K562 (cell line): ENCODE measurements around the gene SCYGR8. TPM values are rescaled to one million over a fixed set of nuclear protein-coding genes. Genes with fewer than 3 reads are reported as not detected.

Experiments used
- ATAC-seq: fragments of 200-7000 bp; cut with Tn5 transposase; 3 replicates; pipeline ENCODE4 v1.9.1; 2020; ENCODE audit warnings: moderate library complexity
- BruUV-seq: library from RNA; stranded (reverse); fragments of 400-500 nt; replicated peaks from 2 replicates; lab custom pipeline; 2021; lab: Mats Ljungman, UMichigan
- CTCF ChIA-PET: fragments of 300-600 bp; formaldehyde crosslinking; extraction: SDS; loops from one replicate; lab custom pipeline; 2021; ENCODE audit warnings: low intra/inter-chr PET ratio; lab: Yijun Ruan, JAX
- POLR2A ChIA-PET: fragments of 300-600, 350-650 bp; sonication (Branson Sonifier 250); formaldehyde crosslinking; extraction: SDS; loops from one replicate; lab custom pipeline; 2021; ENCODE audit warnings: antibody characterized with exemption, inconsistent platforms; lab: Yijun Ruan, JAX
- DNase-seq, 4 experiments: peaks; one replicate each; pipeline versions ENCODE4 v3.0.0 to v3.0.0-alpha.2; 2011 to 2018; ENCODE audit warnings: low spot score in 3 of 4, mixed read lengths in 3 of 4; ENCODE audit errors: extremely low read depth in 1 of 4
- FAIRE-seq: peaks from 2 replicates; lab custom pipeline; 2011; peaks lifted over from hg19 to GRCh38; lab: Jason Lieb, UNC
- H2AFZ ChIP-seq: 2 replicates; pipeline ENCODE4 v1.6.0; 2011; ENCODE audit warnings: low read depth, low read length, control low read depth, inconsistent platforms
- H3K27ac ChIP-seq: fragments of 200-600 bp; 3 replicates; pipeline ENCODE4 v1.8.0; 2011; ENCODE audit warnings: low read depth, mild to moderate bottlenecking, control low read depth, inconsistent platforms, low read length, moderate library complexity, mixed read lengths; ENCODE audit errors: extremely low read depth
- H3K27me3 ChIP-seq, 2 experiments: fragments of 300-600 bp in 1 of 2; 2 replicates in 1 of 2; 3 replicates in 1 of 2; pipeline versions ENCODE4 v1.6.0 to v1.8.0; 2011; ENCODE audit warnings: inconsistent platforms in 2 of 2, low read length in 2 of 2, mild to moderate bottlenecking in 1 of 2, mixed read lengths in 1 of 2, moderate library complexity in 1 of 2; ENCODE audit not compliant: control insufficient read depth in 2 of 2, insufficient read depth in 2 of 2
- H3K36me3 ChIP-seq: fragments of 300-600 bp; 3 replicates; pipeline ENCODE4 v1.8.0; 2011; ENCODE audit warnings: mild to moderate bottlenecking, low read length, inconsistent platforms; ENCODE audit not compliant: control insufficient read depth, insufficient read depth
- H3K4me1 ChIP-seq, 2 experiments: fragments of 200-600 bp in 1 of 2; replicated peaks in 1 of 2; 2 replicates in 1 of 2; 3 replicates in 1 of 2; pipeline versions ENCODE4 v1.5.1 to v1.8.0; 2011; ENCODE audit warnings: inconsistent platforms in 2 of 2, low read length in 2 of 2, mild to moderate bottlenecking in 1 of 2, mixed read lengths in 1 of 2, moderate library complexity in 1 of 2; ENCODE audit not compliant: control insufficient read depth in 2 of 2, insufficient read depth in 2 of 2
- H3K4me2 ChIP-seq: 2 replicates; pipeline ENCODE4 v1.6.1; 2011; ENCODE audit warnings: low read length, control low read depth, inconsistent platforms, mixed read lengths; ENCODE audit not compliant: insufficient read depth
- H3K4me3 ChIP-seq: fragments of 200-600 bp; sonication (generic), shearing (Covaris generic); 2 replicates; pipeline ENCODE4 v1.5.1; 2016; ENCODE audit warnings: control low read depth, inconsistent platforms
- H3K79me2 ChIP-seq: fragments of 200-600 bp; 3 replicates; pipeline ENCODE4 v1.8.0; 2011; ENCODE audit warnings: low read length, inconsistent platforms; ENCODE audit not compliant: control insufficient read depth, insufficient read depth
- H3K9ac ChIP-seq, 2 experiments: 2 replicates each; pipeline versions ENCODE4 v1.6.0 to v1.6.1; 2011; ENCODE audit warnings: low read depth in 2 of 2, low read length in 2 of 2, control low read depth in 1 of 2, inconsistent platforms in 1 of 2, mild to moderate bottlenecking in 1 of 2, mixed read lengths in 1 of 2; ENCODE audit not compliant: insufficient read depth in 1 of 2
- H3K9me1 ChIP-seq: one replicate; pipeline ENCODE4 v1.6.0; 2011; ENCODE audit warnings: inconsistent platforms, mild to moderate bottlenecking, low read length, moderate library complexity; ENCODE audit not compliant: control insufficient read depth, insufficient read depth
- H3K9me3 ChIP-seq: replicated peaks from 2 replicates; pipeline ENCODE4 v1.5.1; 2011; ENCODE audit warnings: low read depth, low read length, inconsistent platforms; ENCODE audit not compliant: control insufficient read depth, insufficient read depth
- H4K20me1 ChIP-seq: replicated peaks from 2 replicates; pipeline ENCODE4 v1.6.1; 2011; ENCODE audit warnings: low read length, inconsistent platforms, mixed read lengths; ENCODE audit not compliant: control insufficient read depth, insufficient read depth
- E2F8 ChIP-seq: fragments of 450-650 bp; IDR thresholded peaks from 2 replicates; pipeline ENCODE4 v1.7.1; 2018; ENCODE audit warnings: mild to moderate bottlenecking, low read depth; ENCODE audit not compliant: partially characterized antibody
- HNRNPUL1 ChIP-seq: fragments of 200-400 bp; formaldehyde crosslinking; IDR thresholded peaks from 2 replicates; pipeline ENCODE4 v1.6.1; 2017; ENCODE audit warnings: low read length
- MGA ChIP-seq: fragments of 450-650 bp; IDR thresholded peaks from 2 replicates; pipeline ENCODE4 v1.6.1; 2016; ENCODE audit warnings: mild to moderate bottlenecking, moderate library complexity
- NFE2 ChIP-seq: IDR thresholded peaks from 2 replicates; pipeline ENCODE4 v1.6.1; 2014; ENCODE audit warnings: antibody characterized with exemption, low read depth
- SP2 ChIP-seq: IDR thresholded peaks from 2 replicates; pipeline ENCODE4 v1.6.1; 2011; ENCODE audit warnings: mild to moderate bottlenecking, low read depth, low read length, moderate library complexity; ENCODE audit not compliant: poor library complexity, severe bottlenecking; ENCODE audit errors: extremely low read depth
- TAF1 ChIP-seq: IDR thresholded peaks from 2 replicates; pipeline ENCODE4 v1.6.1; 2011; ENCODE audit warnings: mild to moderate bottlenecking, low read length, moderate library complexity; ENCODE audit not compliant: insufficient read depth, control insufficient read depth, severe bottlenecking; ENCODE audit errors: extremely low read depth
- ZNF354B ChIP-seq: fragments of 250-450 bp; sonication (Bioruptor Pico); IDR thresholded peaks from 2 replicates; pipeline ENCODE4 v1.4.0; 2020
- ZNF589 ChIP-seq: fragments of 200-800 bp; sonication (Bioruptor generic); IDR thresholded peaks from 2 replicates; pipeline ENCODE4 v1.6.1; 2016; ENCODE audit warnings: low read depth, missing genetic modification characterization, missing compliant biosample characterization
- WGBS: fragments of 100-300 bp; shearing (Covaris generic); methylation state at CpG from one replicate; pipeline ENCODE4 v1.1.6; 2016; ENCODE audit warnings: low coverage, mixed read lengths; ENCODE audit not compliant: insufficient coverage; ENCODE audit errors: missing lambda C conversion rate; 5-methylcytosine and 5-hydroxymethylcytosine counted together
- in situ Hi-C: fragments of 300-500 bp; cut with MboI; formaldehyde crosslinking; loops from 4 replicates; pipeline ENCODE4 v1.15.0; 2018; ENCODE audit warnings: inconsistent platforms, mixed read lengths
- intact Hi-C: fragments of 100-400 bp; cut with micrococcal nuclease; formaldehyde crosslinking; loops from 2 replicates; pipeline ENCODE4 v1.14.2; 2022
- polyA plus RNA-seq, 8 experiments: library from polyadenylated mRNA; depleted of rRNA in 4 of 8; stranded (reverse) in 5 of 8; unstranded in 3 of 8; fragments of >200 nt; fragmentation: Nextera tagmentation in 2 of 8; fragmentation: Illumina TruSeq in 1 of 8; extraction: Ambion mirVana in 2 of 8; extraction: Trizol in 1 of 8; gene quantifications; 2 replicates each; pipeline versions ENCODE4 v1.2.1 to v1.2.3, GENCODE V29; 2011 to 2014; ENCODE audit warnings: inconsistent platforms in 1 of 8, missing spikeins in 1 of 8
- total RNA-seq, 7 experiments: library from RNA; depleted of rRNA in 6 of 7; stranded (reverse); fragments of >200 nt in 6 of 7; fragmentation: Illumina TruSeq in 2 of 7; extraction: Trizol in 2 of 7; gene quantifications; 2 replicates each; pipeline versions ENCODE4 v1.2.1 to v1.2.3, GENCODE V29; 2011 to 2021; ENCODE audit warnings: low replicate concordance in 1 of 7

SCYGR8 gene
- total and polyA plus RNA-seq, 9 of the 15 experiments (the other 6 are each of a cell fraction or from before 2014, with no cell fraction given): not detected

GRCh38 chr2:227706859-227707258, 38.8 kb upstream of the SCYGR8 start:
- no peaks in the 10 kb centered on the region for H4K20me1 ChIP-seq
- no peaks in the 10 kb centered on the region for H3K9me3 ChIP-seq
- DNase-seq (no peak), ATAC-seq (no peak), FAIRE-seq (no peak)
- CTCF ChIA-PET: no interaction called here
- H3K9ac ChIP-seq: no peak overlapping the region
- no peaks in the 10 kb centered on the region for H3K36me3 ChIP-seq
- H2AFZ ChIP-seq: no peak overlapping the region
- H3K4me1 ChIP-seq: no peaks in the 10 kb centered on the region
- H3K9me1 ChIP-seq: no peaks in the 10 kb centered on the region
- H3K27me3 ChIP-seq: peaks cover 0 to 7% of the 10 kb centered on the region in 2 experiments; a peak in 1 of 5 replicates
- H3K79me2 ChIP-seq: no peaks in the 10 kb centered on the region
- no peak overlapping the region for H3K27ac ChIP-seq
- in situ Hi-C loops (no loop called here), intact Hi-C loops (no loop called here)
- POLR2A ChIA-PET: no interaction called here
- no peak overlapping the region for H3K4me2 ChIP-seq
- WGBS: 0% methylated on average over 4 of the region's 4 CpGs
- BruUV-seq: no TSS peak
- no peak overlapping the region for H3K4me3 ChIP-seq
- TF ChIP-seq ZNF589 (CRISPR knock-in tag) (no peak), HNRNPUL1 (no peak), E2F8 (no peak), NFE2 (no peak), ZNF354B (CRISPR knock-in tag) (no peak), SP2 (no peak), TAF1 (no peak), MGA (no peak)
